Neural crest cell (in vitro differentiated cells): ENCODE results near the gene ATP13A2. TPM values are rescaled to one million over a fixed set of nuclear protein-coding genes. Genes with fewer than 3 reads are reported as not detected.

ENCODE experiments used
- DNase-seq: peaks from one replicate; pipeline ENCODE4 v3.0.0; 2021; ENCODE audit warnings: low read depth, mixed read lengths, low spot score
- H3K27ac Mint-ChIP-seq: one replicate; pipeline ENCODE4 v1.8.0; 2021; ENCODE audit warnings: mild to moderate bottlenecking, mixed read lengths; ENCODE audit not compliant: unreplicated experiment
- H3K27me3 Mint-ChIP-seq: 2 replicates; pipeline ENCODE4 v1.8.0; 2021; ENCODE audit warnings: low read depth, mild to moderate bottlenecking, mixed read lengths
- H3K36me3 Mint-ChIP-seq: 2 replicates; pipeline ENCODE4 v1.8.0; 2021; ENCODE audit warnings: low read depth, mild to moderate bottlenecking, mixed read lengths
- H3K4me1 Mint-ChIP-seq: 2 replicates; pipeline ENCODE4 v1.8.0; 2021; ENCODE audit warnings: mixed read lengths
- H3K4me3 Mint-ChIP-seq: one replicate; pipeline ENCODE4 v1.8.0; 2021; ENCODE audit warnings: mild to moderate bottlenecking, mixed read lengths
- H3K9me3 Mint-ChIP-seq: 2 replicates; pipeline ENCODE4 v1.8.0; 2021; ENCODE audit warnings: mixed read lengths
- CTCF ChIP-seq: fragments of 200-600 bp; sonication (generic); conservative IDR thresholded peaks from 2 replicates; pipeline ENCODE4 v1.5.0; 2021; ENCODE audit warnings: antibody characterized with exemption, mild to moderate bottlenecking
- total RNA-seq: library from RNA; stranded (reverse); gene quantifications from 2 replicates; pipeline ENCODE4 v1.2.1, GENCODE V29; 2021

ATP13A2 gene
- total RNA-seq, 1 donor from 2014 or later: 53.9 TPM

- Mint-ChIP-seq H3K36me3 (no peaks in the 10 kb centered on the region), H3K27me3 (no peaks in the 10 kb centered on the region), H3K4me1 (no peaks in the 10 kb centered on the region), H3K4me3 (no peak overlapping the region), H3K27ac (no peak overlapping the region), H3K9me3 (no peaks in the 10 kb centered on the region)
- DNase-seq: no peak
- TF ChIP-seq CTCF: no peak
These were observed 18.1 kb downstream of the ATP13A2 start for GRCh38 chr1:16993521-16994038.

GRCh38 chr1:16992675-16993074 lies 19.1 kb downstream of the ATP13A2 start:
- no peak for TF ChIP-seq CTCF

GRCh38 chr1:16992102-16992501 lies 19.6 kb downstream of the ATP13A2 start:
- no peak for DNase-seq
- no peaks in the 10 kb centered on the region for H3K27me3 Mint-ChIP-seq
- H3K4me1 Mint-ChIP-seq: no peaks in the 10 kb centered on the region
- no peak for TF ChIP-seq CTCF
- no peaks in the 10 kb centered on the region for H3K36me3 Mint-ChIP-seq
- no peak overlapping the region for H3K4me3 Mint-ChIP-seq
- H3K9me3 Mint-ChIP-seq: no peaks in the 10 kb centered on the region
- no peak overlapping the region for H3K27ac Mint-ChIP-seq

More at GRCh38 chr1:16992675-16993074, 19.1 kb downstream of the ATP13A2 start:
- Mint-ChIP-seq H3K27ac (no peak overlapping the region), H3K4me3 (no peak overlapping the region), H3K4me1 (no peaks in the 10 kb centered on the region), H3K36me3 (no peaks in the 10 kb centered on the region), H3K27me3 (no peaks in the 10 kb centered on the region), H3K9me3 (no peaks in the 10 kb centered on the region)
- DNase-seq: no peak

GRCh38 chr1:16991571-16991970 lies 20.2 kb downstream of the ATP13A2 start:
- H3K27me3 Mint-ChIP-seq: no peaks in the 10 kb centered on the region
- no peaks in the 10 kb centered on the region for H3K36me3 Mint-ChIP-seq
- H3K4me1 Mint-ChIP-seq: no peaks in the 10 kb centered on the region
- H3K4me3 Mint-ChIP-seq: no peak overlapping the region
- H3K27ac Mint-ChIP-seq: no peak overlapping the region
- no peak for DNase-seq
- no peaks in the 10 kb centered on the region for H3K9me3 Mint-ChIP-seq
- no peak for TF ChIP-seq CTCF

GRCh38 chr1:16989676-16990391 lies 21.9 kb downstream of the ATP13A2 start:
- no peaks in the 10 kb centered on the region for H3K9me3 Mint-ChIP-seq
- no peak for DNase-seq
- no peak overlapping the region for H3K4me3 Mint-ChIP-seq
- H3K27me3 Mint-ChIP-seq: no peaks in the 10 kb centered on the region
- H3K4me1 Mint-ChIP-seq: no peaks in the 10 kb centered on the region
- no peak for TF ChIP-seq CTCF
- no peaks in the 10 kb centered on the region for H3K36me3 Mint-ChIP-seq
- H3K27ac Mint-ChIP-seq: no peak overlapping the region
